PC-9 (cell line): ENCODE results near the gene FBXO24. TPM values are rescaled to one million over a fixed set of nuclear protein-coding genes. Genes with fewer than 3 reads are reported as not detected.

Experiments
- BruUV-seq: library from RNA; stranded (reverse); fragments of 400-500 nt; replicated peaks from 2 replicates; lab custom pipeline; 2021; lab: Mats Ljungman, UMichigan
- CTCF ChIA-PET: fragments of 300-600 bp; sonication (Branson Sonifier 250); formaldehyde crosslinking; loops from one replicate; lab custom pipeline; 2022; ENCODE audit warnings: antibody characterized with exemption; lab: Charles Lee
- POLR2A ChIA-PET: fragments of 300-600 bp; sonication (Branson Sonifier 250); formaldehyde crosslinking; loops from one replicate; lab custom pipeline; 2022; ENCODE audit warnings: antibody characterized with exemption; ENCODE audit not compliant: unreplicated experiment; lab: Charles Lee
- DNase-seq, 2 experiments: peaks; one replicate each; pipeline versions ENCODE4 v3.0.0 to v3.0.0-alpha.2; 2015 to 2022; ENCODE audit warnings: mixed read lengths in 1 of 2
- H2AFZ ChIP-seq: fragments of 200-600 bp; sonication (generic); 2 replicates; pipeline ENCODE4 v1.8.1; 2017; ENCODE audit warnings: antibody characterized with exemption
- H3F3A ChIP-seq: fragments of 200-600 bp; sonication (generic); 2 replicates; pipeline ENCODE4 v1.8.1; 2017; ENCODE audit warnings: antibody characterized with exemption, mild to moderate bottlenecking, low read depth; ENCODE audit not compliant: insufficient read depth
- H3K27ac ChIP-seq: fragments of 200-600 bp; sonication (generic); 2 replicates; pipeline ENCODE4 v1.6.1; 2016; ENCODE audit warnings: mixed run types
- H3K27me3 ChIP-seq: fragments of 200-600 bp; sonication (generic); 2 replicates; pipeline ENCODE4 v1.6.1; 2016; ENCODE audit warnings: low read depth, mixed run types; ENCODE audit not compliant: insufficient read depth
- H3K36me3 ChIP-seq: fragments of 200-600 bp; sonication (generic); 2 replicates; pipeline ENCODE4 v1.6.1; 2016; ENCODE audit warnings: low read depth, mixed run types
- H3K4me1 ChIP-seq: fragments of 200-600 bp; sonication (generic); replicated peaks from 2 replicates; pipeline ENCODE4 v1.6.1; 2016; ENCODE audit warnings: mixed run types; ENCODE audit not compliant: insufficient read depth
- H3K4me2 ChIP-seq: fragments of 200-600 bp; sonication (generic); 2 replicates; pipeline ENCODE4 v1.6.1; 2017; ENCODE audit warnings: mixed run types
- H3K4me3 ChIP-seq: fragments of 200-600 bp; sonication (generic); 2 replicates; pipeline ENCODE4 v1.6.1; 2016; ENCODE audit warnings: mixed run types
- H3K79me2 ChIP-seq: fragments of 200-600 bp; sonication (generic); 2 replicates; pipeline ENCODE4 v1.6.1; 2017; ENCODE audit warnings: low read depth, mixed run types
- H3K9me2 ChIP-seq: fragments of 200-600 bp; sonication (generic); 2 replicates; pipeline ENCODE4 v1.8.1; 2017; ENCODE audit warnings: mild to moderate bottlenecking; ENCODE audit not compliant: insufficient read depth
- H3K9me3 ChIP-seq: fragments of 200-600 bp; sonication (generic); 2 replicates; pipeline ENCODE4 v1.8.1; 2016; ENCODE audit warnings: low read depth; ENCODE audit not compliant: insufficient read depth
- H4K20me1 ChIP-seq: fragments of 200-600 bp; sonication (generic); 2 replicates; pipeline ENCODE4 v1.8.1; 2017; ENCODE audit not compliant: insufficient read depth
- EZH2 ChIP-seq: fragments of 200-600 bp; sonication (generic); IDR thresholded peaks from 2 replicates; pipeline ENCODE4 v1.8.0; 2017; ENCODE audit warnings: antibody characterized with exemption, low read depth
- intact Hi-C: fragments of 100-400 bp; cut with micrococcal nuclease; formaldehyde crosslinking; loops from one replicate; pipeline ENCODE4 v1.10.0; 2022; ENCODE audit not compliant: unreplicated experiment
- total RNA-seq: library from RNA; stranded (reverse); gene quantifications from 2 replicates; pipeline ENCODE4 v1.2.3, GENCODE V29; 2021
- TF ChIP-seq, protein P1 (sequence below): fragments of 200-600 bp; sonication (generic); conservative IDR thresholded peaks from 2 replicates; pipeline ENCODE4 v1.6.1; 2017; ENCODE audit warnings: mixed run types, antibody characterized with exemption, mild to moderate bottlenecking, moderate library complexity

FBXO24 gene
- total RNA-seq, 1 experiment from 2014 or later: 2.7 TPM

DNA sequence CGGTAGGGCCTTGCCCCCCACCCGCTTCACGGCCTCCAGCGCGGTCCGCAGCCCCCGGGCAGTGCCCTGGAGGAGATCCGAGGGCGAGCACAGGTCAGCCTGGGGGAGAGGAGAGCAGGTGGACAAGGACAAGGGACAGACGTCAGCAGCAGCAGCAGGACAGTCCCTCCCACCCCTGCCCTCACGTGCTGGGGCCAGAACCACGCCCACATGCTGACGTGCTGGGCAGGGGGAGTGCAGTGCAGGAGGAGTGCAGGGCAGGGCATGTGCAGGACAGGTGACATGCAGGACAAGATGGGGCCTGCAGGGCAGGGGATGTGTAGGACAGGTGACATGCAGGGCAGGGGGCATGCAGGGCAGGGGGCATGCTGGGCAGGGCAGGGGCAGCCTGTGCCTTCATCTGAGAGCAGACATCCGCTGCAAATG, 10.9 kb upstream of the FBXO24 start:
- TF ChIP-seq EZH2: no peak
- TF ChIP-seq, protein P1, sequence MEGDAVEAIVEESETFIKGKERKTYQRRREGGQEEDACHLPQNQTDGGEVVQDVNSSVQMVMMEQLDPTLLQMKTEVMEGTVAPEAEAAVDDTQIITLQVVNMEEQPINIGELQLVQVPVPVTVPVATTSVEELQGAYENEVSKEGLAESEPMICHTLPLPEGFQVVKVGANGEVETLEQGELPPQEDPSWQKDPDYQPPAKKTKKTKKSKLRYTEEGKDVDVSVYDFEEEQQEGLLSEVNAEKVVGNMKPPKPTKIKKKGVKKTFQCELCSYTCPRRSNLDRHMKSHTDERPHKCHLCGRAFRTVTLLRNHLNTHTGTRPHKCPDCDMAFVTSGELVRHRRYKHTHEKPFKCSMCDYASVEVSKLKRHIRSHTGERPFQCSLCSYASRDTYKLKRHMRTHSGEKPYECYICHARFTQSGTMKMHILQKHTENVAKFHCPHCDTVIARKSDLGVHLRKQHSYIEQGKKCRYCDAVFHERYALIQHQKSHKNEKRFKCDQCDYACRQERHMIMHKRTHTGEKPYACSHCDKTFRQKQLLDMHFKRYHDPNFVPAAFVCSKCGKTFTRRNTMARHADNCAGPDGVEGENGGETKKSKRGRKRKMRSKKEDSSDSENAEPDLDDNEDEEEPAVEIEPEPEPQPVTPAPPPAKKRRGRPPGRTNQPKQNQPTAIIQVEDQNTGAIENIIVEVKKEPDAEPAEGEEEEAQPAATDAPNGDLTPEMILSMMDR: no peak
- CTCF ChIA-PET: no interaction called here
- BruUV-seq: no TSS peak
- no peaks in the 10 kb centered on the region for H3K9me3 ChIP-seq
- peak in 1 of 2 experiments; percentile 32 for DNase-seq
- no peak overlapping the region for H3K27ac ChIP-seq
- no peaks in the 10 kb centered on the region for H4K20me1 ChIP-seq
- no peaks in the 10 kb centered on the region for H3K36me3 ChIP-seq
- intact Hi-C loops: no loop called here
- no peak overlapping the region for H3K4me2 ChIP-seq
- no peaks in the 10 kb centered on the region for H3K79me2 ChIP-seq
- H3F3A ChIP-seq: no peaks in the 10 kb centered on the region
- POLR2A ChIA-PET: no interaction called here
- no peaks in the 10 kb centered on the region for H3K9me2 ChIP-seq
- H3K27me3 ChIP-seq: no peaks in the 10 kb centered on the region
- H3K4me1 ChIP-seq: no peaks in the 10 kb centered on the region
- H2AFZ ChIP-seq: no peak overlapping the region
- no peak overlapping the region for H3K4me3 ChIP-seq

DNA sequence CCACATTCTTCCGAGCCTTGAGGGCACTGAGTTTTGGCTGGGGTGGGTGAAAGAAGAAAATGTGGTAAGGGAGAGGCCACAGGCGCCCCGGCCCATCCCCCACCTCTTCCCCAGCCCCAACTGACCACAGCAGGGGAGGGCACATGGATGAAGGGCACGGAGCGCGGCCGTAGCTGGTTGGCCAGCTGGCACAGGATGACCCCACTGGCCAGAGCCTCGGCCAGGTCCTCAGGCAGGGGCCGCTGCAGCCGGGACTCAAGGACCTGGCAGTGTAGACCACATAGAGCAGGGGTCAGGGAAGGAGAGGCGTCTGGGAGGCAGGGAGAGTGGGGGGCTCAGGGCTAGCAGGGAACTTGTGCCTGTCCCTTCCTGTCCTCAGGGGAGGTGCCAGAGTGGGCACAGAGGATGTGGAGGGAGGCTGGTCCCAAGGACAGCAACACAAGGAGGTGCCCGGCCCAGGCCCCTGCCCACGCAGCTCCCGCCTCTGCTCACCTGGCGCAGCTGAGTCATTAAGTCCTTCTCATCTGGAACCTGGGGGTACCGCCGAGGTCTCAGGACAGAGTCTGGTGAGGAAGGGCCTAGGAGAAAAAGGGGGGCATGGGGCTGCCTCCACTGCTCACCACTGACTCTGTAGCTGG, 10.3 kb upstream of the FBXO24 start:
- BruUV-seq: no TSS peak
- Histone ChIP-seq H3K79me2 (no peaks in the 10 kb centered on the region), H3K4me1 (no peaks in the 10 kb centered on the region), H4K20me1 (no peaks in the 10 kb centered on the region), H3K4me3 (no peak overlapping the region), H3K27ac (no peak overlapping the region), H3K9me2 (no peaks in the 10 kb centered on the region), H3K36me3 (0 out of 2 replicates have a peak, but pooled peaks cover 5% of the 10 kb centered on the region), H2AFZ (no peak overlapping the region), H3K27me3 (no peaks in the 10 kb centered on the region), H3K9me3 (no peaks in the 10 kb centered on the region), H3F3A (no peaks in the 10 kb centered on the region), H3K4me2 (no peak overlapping the region)
- intact Hi-C loops: no loop called here
- ChIA-PET CTCF (no interaction called here), POLR2A (no interaction called here)
- peak in 1 of 2 experiments; percentile 15 for DNase-seq
- no peak for TF ChIP-seq EZH2
- TF ChIP-seq, protein P1: no peak

DNA sequence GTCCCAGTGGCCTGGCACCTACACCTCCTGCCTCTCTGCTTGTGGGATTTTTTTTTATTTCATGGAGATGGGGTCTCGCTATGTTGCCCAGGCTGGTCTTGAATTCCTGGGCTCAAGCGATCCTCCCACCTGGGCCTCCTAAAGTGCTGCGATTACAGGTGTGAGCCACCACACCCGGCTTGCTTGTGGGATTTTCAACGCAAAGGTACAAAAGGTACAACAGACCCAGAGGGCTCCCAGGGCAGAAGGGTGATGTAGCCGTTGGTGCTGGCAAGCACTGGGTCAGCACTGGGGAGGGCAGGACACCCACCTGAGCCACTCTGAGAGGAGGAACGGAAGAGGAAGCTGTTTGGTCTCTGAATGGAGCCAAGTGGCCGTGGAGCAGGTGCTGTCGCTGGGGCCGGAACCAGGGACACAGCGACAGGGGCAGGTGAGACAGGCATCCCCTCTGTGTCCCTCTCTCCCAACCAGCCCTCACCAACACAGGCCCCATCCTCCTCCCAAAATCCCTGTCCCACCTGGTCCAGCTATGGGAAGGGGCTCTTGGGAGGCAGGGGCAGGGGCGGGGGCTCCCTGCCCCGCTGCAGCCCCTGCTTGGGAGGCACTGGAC, 9.6 kb upstream of the FBXO24 start:
- CTCF ChIA-PET: no interaction called here
- no TSS peak for BruUV-seq
- TF ChIP-seq EZH2: no peak
- TF ChIP-seq, protein P1: no peak

More for the DNA sequence above, 9.6 kb upstream of the FBXO24 start:
- H2AFZ ChIP-seq: no peak overlapping the region
- no peaks in the 10 kb centered on the region for H3K9me3 ChIP-seq
- 0 out of 2 replicates have a peak, but pooled peaks cover 10% of the 10 kb centered on the region for H3K36me3 ChIP-seq
- no peaks in the 10 kb centered on the region for H3K27me3 ChIP-seq
- H3K79me2 ChIP-seq: no peaks in the 10 kb centered on the region
- H3K4me1 ChIP-seq: no peaks in the 10 kb centered on the region
- intact Hi-C loops: no loop called here
- no peak overlapping the region for H3K4me3 ChIP-seq
- H3K27ac ChIP-seq: no peak overlapping the region
- no peaks in the 10 kb centered on the region for H4K20me1 ChIP-seq
- no peaks in the 10 kb centered on the region for H3K9me2 ChIP-seq
- no peak overlapping the region for H3K4me2 ChIP-seq
- POLR2A ChIA-PET: no interaction called here
- DNase-seq: no peak
- 0 out of 2 replicates have a peak, but pooled peaks cover 5% of the 10 kb centered on the region for H3F3A ChIP-seq
